Cerebellar nuclear complex (tissue), 1 donor: Measurements from ENCODE around the gene MAGED4B.
"Not testable (repeated sequence)": the region's sequence is repeated elsewhere in the genome, so short reads cannot be mapped to it uniquely, and the experiment has no call there.

Source experiments
- DNase-seq, 2 experiments: peaks; one replicate each; lab custom pipeline; 2025; lab: John Stamatoyannopoulos, UW

The MAGED4B gene

GRCh38 chrX:52068666-52069640 lies at the start of gene MAGED4B:
TSS of gene MAGED4B (minus strand) at chrX:52069183. CDS start at chrX:52068172, 1,011 bp downstream.
- DNase-seq: not testable (repeated sequence)

DNA sequence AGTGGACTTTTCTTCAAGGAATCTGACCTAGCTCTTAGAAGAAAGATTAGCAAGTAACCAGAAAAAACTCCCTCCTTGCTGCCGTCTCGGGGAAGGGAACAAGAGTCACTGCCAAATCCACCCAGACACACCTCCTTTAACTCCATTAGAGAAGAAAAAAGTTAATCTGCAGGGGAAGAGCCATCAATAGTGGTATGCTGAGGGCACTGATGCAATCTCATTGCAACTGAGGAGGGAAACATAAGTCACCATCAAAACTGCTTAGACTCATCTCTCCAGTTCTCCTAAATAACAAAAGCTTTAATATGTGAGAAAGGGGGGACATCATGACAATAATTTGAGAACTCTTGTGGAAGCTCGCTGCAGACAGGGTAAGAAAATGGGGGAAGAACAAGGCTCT lies 49.3 kb upstream of the MAGED4B start:
- no peak for DNase-seq

DNA sequence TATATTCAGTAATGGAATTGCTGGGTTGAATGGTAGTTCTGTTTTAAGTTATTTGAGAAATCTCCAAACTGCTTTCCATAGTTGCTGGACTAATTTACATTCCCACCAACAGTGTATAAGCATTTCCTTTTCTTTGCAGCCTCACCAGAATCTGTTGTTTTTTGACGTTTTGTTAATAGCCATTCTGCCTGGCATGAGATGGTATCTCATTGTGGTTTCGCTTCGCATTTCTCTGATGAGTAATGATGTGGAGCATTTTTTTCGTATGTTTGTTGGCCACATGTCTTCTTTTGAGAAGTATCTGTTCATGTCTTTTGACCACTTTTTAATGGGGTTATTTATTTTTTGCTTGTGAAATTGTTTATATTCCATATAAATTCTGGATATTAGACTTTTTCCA lies 13.6 kb upstream of the MAGED4B start:
- DNase-seq: no peak

GRCh38 chrX:52078131-52078530 lies 9.1 kb upstream of the MAGED4B start:
- no peak for DNase-seq

GRCh38 chrX:52042288-52042687 lies 26.7 kb downstream of the MAGED4B start:
- not testable (repeated sequence) for DNase-seq

DNA sequence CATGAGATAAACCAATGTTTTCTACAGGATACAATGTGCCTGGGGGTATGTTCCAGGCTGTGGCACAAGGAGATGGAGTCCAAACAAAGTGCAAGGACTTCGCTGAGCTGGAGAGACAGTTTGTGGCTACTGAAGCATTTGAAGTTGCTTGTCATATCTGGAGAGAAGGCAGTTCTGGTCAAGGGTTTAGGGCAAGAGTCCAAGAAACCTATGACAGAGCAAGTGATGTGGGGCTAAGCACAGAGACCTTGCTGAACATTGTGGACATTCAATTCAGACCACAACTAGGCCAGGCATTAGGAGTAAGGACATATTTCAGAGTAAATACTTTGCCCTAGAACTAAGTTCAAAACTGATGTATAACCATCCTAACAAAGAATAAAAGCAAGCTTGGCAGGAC lies 34.8 kb downstream of the MAGED4B start:
- DNase-seq: no peak

- no peak for DNase-seq
Measured at GRCh38 chrX:52031371-52031770, 37.6 kb downstream of the MAGED4B start.

GRCh38 chrX:52015794-52016193 lies 53.2 kb downstream of the MAGED4B start:
- no peak for DNase-seq
